Right lobe of liver (tissue), 6 donors: Measurements from ENCODE around the gene PBLD. TPM values are rescaled to one million over a fixed set of nuclear protein-coding genes. Genes with fewer than 3 reads are reported as not detected.

ENCODE experiments used
- ATAC-seq, 4 donors: fragments of 200-7000 bp; cut with Tn5 transposase; one replicate each; pipeline ENCODE4 v1.9.1; 2020; ENCODE audit warnings: mild to moderate bottlenecking in 4 of 4, moderate library complexity in 4 of 4
- DNase-seq, 3 donors: peaks; one replicate each; pipeline ENCODE4 v3.0.0-alpha.2; 2020
- H3K27ac ChIP-seq, 3 donors: fragments of 200-600 bp; one replicate each; pipeline ENCODE4 v1.8.0; 2022
- H3K27me3 ChIP-seq, 2 donors: fragments of 200-600 bp; one replicate each; pipeline ENCODE4 v1.8.0; 2022
- H3K36me3 ChIP-seq, 4 donors: fragments of 200-600 bp; sonication (generic) in 1 of 4; one replicate each; pipeline versions ENCODE4 v1.5.1 to v1.8.0; 2017 to 2022; ENCODE audit warnings: control low read depth in 1 of 4
- H3K4me1 ChIP-seq, 4 donors: fragments of 200-600 bp; sonication (generic) in 1 of 4; one replicate each; pipeline versions ENCODE4 v1.5.1 to v1.8.0; 2017 to 2022; ENCODE audit warnings: control low read depth in 1 of 4
- H3K4me3 ChIP-seq, 3 donors: fragments of 200-600 bp; one replicate each; pipeline ENCODE4 v1.8.0; 2022
- H3K9me3 ChIP-seq, 4 donors: fragments of 200-600 bp; sonication (generic) in 1 of 4; one replicate each; pipeline versions ENCODE4 v1.5.1 to v1.8.0; 2017 to 2022; ENCODE audit warnings: control low read depth in 1 of 4
- POLR2A ChIP-seq: fragments of 450-650 bp; IDR thresholded peaks from one replicate; pipeline ENCODE4 v1.6.1; 2017; ENCODE audit warnings: antibody characterized with exemption, mild to moderate bottlenecking
- WGBS: methylation state at CpG from one replicate; pipeline ENCODE4 v1.1.6; 2018; ENCODE audit warnings: low coverage, low lambda C conversion rate; ENCODE audit not compliant: insufficient coverage; ENCODE audit errors: missing lambda C conversion rate; 5-methylcytosine and 5-hydroxymethylcytosine counted together
- intact Hi-C, 2 donors: fragments of 100-400 bp; cut with DNase I; formaldehyde crosslinking; loops; one replicate each; pipeline versions ENCODE4 v1.11.2 to v1.14.1; 2022
- total RNA-seq, 6 experiments: library from RNA; depleted of rRNA in 2 of 6; stranded (reverse); fragments of >200 nt in 2 of 6; fragmentation: NEBNext Ultra II Directional in 3 of 6; extraction: Animal tissue kit (Norgen Biotek cat#: 25700) in 3 of 6; gene quantifications; one replicate each; pipeline versions ENCODE4 v1.1.0 to v1.2.4, GENCODE V29; 2016 to 2023
- TF ChIP-seq, protein P1 (sequence below), 4 donors: fragments of 200-600 bp in 3 of 4; fragments of 450-650 bp in 1 of 4; IDR thresholded peaks; one replicate each; pipeline versions ENCODE4 v1.5.1 to v1.8.0; 2016 to 2022; ENCODE audit warnings: antibody characterized with exemption in 4 of 4, mild to moderate bottlenecking in 2 of 4
- donor health status: DM: no; HTN: yes; CAD: no.
- donor health status: DM: no; HTN: no; CAD: no.
- donor health status: DM: no; HTN: no; CAD: no.
- donor health status: DM: no; HTN: yes; CAD: no.
- donor health status: DM: no; HTN: yes; CAD: no.

PBLD gene
- total RNA-seq, 6 experiments from 2014 or later: 45.5 to 162 (median 129) TPM

DNA sequence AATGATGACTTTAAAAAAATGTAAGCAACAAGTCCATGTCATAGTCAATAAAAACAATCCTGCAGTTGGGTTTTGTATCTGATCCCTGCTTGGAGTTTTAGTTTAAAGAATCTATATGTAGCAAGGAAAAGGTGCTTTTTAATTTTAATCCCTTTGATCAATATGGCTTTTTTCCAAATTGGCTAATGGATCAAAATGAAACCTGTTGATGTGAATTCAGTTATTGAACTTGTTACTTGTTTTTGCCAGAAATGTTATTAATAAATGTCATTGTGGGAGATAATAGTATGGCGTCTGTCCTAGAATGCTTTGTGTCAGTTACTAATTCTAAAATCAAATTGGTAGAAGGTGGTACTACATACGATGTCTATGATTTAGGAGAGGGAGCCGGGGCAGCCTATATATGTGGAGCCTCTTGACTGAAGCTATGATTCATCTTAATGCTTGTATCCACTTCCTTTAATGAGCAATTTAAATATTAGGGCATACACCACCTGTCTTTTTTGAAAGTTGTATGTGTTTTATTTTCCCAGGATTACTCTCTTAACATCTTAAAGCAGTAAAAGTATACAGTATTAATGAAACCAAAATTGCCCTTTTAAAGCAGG lies 10.3 kb upstream of the PBLD start:
- Histone ChIP-seq H3K9me3 (no peaks in the 10 kb centered on the region), H3K27me3 (no peaks in the 10 kb centered on the region), H3K4me1 (peaks cover 0 to 3% (median 1%) of the 10 kb centered on the region in 4 donors), H3K27ac (no peak overlapping the region), H3K4me3 (no peak overlapping the region), H3K36me3 (peaks cover 17 to 77% (median 55%) of the 10 kb centered on the region in 4 donors)
- 90% methylated on average over 3 of the region's 3 CpGs for WGBS
- no peak for DNase-seq
- ATAC-seq: no peak
- intact Hi-C loops: no loop called here
- TF ChIP-seq, protein P1, sequence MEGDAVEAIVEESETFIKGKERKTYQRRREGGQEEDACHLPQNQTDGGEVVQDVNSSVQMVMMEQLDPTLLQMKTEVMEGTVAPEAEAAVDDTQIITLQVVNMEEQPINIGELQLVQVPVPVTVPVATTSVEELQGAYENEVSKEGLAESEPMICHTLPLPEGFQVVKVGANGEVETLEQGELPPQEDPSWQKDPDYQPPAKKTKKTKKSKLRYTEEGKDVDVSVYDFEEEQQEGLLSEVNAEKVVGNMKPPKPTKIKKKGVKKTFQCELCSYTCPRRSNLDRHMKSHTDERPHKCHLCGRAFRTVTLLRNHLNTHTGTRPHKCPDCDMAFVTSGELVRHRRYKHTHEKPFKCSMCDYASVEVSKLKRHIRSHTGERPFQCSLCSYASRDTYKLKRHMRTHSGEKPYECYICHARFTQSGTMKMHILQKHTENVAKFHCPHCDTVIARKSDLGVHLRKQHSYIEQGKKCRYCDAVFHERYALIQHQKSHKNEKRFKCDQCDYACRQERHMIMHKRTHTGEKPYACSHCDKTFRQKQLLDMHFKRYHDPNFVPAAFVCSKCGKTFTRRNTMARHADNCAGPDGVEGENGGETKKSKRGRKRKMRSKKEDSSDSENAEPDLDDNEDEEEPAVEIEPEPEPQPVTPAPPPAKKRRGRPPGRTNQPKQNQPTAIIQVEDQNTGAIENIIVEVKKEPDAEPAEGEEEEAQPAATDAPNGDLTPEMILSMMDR (IDR thresholded peaks at IDR 0.05): no peak
- TF ChIP-seq POLR2A: no peak

DNA sequence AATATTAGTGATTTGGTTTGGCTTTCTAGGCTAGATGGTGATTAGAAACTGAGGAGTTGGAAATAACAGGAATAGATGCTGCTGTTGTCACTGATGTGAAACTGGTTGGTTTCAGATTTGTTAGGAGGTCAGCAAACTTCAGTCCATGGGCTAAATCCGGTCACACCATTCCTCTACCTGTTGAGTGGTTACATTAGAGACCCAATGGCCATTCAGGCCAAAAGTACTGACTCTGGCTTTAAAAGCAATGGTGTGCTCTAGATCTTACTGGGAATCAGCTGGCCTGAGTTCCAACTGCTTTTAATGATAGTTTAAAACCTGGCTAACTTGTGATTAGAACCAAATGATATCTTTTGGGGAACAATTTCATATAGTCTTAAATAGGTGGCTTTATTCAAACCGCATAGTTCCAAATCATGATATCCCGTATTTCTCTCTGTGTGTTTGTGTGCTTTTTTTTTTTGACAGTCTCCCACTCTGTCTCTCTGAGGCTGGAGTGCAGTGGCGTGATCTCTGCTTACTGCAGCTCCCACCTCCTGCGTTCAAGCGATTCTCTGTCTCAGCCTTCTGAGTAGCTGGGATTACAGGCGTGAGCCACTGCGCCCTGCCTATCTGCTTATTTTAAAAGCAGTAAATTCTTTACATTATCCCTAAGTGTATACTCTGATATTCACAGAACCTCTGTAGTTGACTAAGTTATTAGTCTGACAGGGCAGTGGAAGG lies 7.8 kb upstream of the PBLD start:
- TF ChIP-seq, protein P1 (IDR thresholded peaks at IDR 0.05): no peak
- TF ChIP-seq POLR2A: no peak
- Histone ChIP-seq H3K9me3 (no peaks in the 10 kb centered on the region), H3K36me3 (peaks cover 17 to 82% (median 55%) of the 10 kb centered on the region in 4 donors), H3K4me3 (no peak overlapping the region), H3K27ac (no peak overlapping the region), H3K27me3 (no peaks in the 10 kb centered on the region), H3K4me1 (peaks cover 0 to 27% (median 12%) of the 10 kb centered on the region in 4 donors)
- intact Hi-C loops: no loop called here
- DNase-seq: no peak
- 95% methylated on average over 7 of the region's 8 CpGs for WGBS
- ATAC-seq: no peak

DNA sequence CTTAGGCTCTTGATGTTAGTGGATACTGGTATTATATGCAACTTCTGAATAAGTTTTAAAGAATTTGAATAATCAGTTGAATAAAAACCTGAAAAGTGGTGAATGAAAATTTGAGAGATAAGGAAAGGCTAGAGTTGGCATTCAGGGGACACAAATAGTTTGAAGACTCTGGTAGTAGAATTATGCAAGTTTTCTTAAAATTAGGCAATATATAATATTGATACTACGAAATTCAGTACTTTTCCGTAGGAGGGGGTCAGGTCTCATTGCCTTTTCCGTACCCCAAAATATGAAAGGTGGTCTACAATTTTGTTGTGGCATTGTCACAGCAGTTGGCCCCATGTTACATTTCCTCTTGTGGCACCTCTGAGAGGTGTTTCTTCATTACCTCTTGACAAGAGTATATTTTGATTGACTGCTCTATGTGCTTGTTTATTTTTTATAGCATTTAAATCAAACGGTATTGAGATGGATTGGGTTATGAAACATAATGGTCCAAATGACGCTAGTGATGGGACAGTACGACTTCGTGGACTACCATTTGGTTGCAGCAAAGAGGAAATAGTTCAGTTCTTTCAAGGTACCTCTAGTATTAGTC lies 4.1 kb upstream of the PBLD start:
- no peak for ATAC-seq
- DNase-seq: no peak
- Histone ChIP-seq H3K4me3 (peak overlapping the region in 1 of 3 donors; percentile 88), H3K27ac (peak overlapping the region in 1 of 3 donors; percentile 1), H3K36me3 (peaks cover 17 to 45% (median 32%) of the 10 kb centered on the region in 4 donors), H3K4me1 (peaks cover 0 to 48% (median 13%) of the 10 kb centered on the region in 4 donors), H3K9me3 (no peaks in the 10 kb centered on the region), H3K27me3 (no peaks in the 10 kb centered on the region)
- intact Hi-C loops: no loop called here
- 30% methylated on average over 7 of the region's 7 CpGs for WGBS
- TF ChIP-seq, protein P1 (IDR thresholded peaks at IDR 0.05): no peak
- no peak for TF ChIP-seq POLR2A

GRCh38 chr10:68334672-68335467 lies 2.1 kb upstream of the PBLD start:
- intact Hi-C loops: no loop called here
- no peak for ATAC-seq
- Histone ChIP-seq H3K4me3 (peak overlapping the region; percentile 78 to 88 (median 79)), H3K9me3 (no peaks in the 10 kb centered on the region), H3K27ac (peak overlapping the region in 2 of 3 donors; percentile 7 to 8), H3K36me3 (peaks cover 10 to 25% (median 14%) of the 10 kb centered on the region in 4 donors), H3K27me3 (no peaks in the 10 kb centered on the region), H3K4me1 (peaks cover 0 to 48% (median 13%) of the 10 kb centered on the region in 4 donors)
- TF ChIP-seq POLR2A: no peak
- TF ChIP-seq, protein P1 (IDR thresholded peaks at IDR 0.05): no peak
- no peak for DNase-seq
- 3% methylated on average over 8 of the region's 8 CpGs for WGBS
